ENCODE data around the gene PRDM1.

DNA sequence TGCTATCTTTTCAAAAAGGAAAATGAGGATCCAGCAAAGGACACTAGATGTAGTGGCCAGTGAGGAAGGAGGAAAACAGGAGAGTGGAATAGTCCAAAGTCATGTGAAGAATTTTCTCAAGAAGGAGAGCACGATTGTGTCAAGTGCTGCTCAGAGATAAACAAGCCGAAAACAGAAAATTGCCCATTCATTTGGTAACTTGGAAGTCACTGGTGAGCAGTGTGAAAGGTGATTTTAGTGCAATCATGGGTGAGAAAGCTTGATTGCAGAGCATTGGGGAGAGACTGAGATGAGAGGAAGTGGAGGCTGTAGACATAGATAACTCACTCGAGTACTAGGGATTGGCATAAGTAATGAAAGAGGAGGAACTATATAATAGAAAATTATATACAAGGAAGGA lies 26.0 kb upstream of the PRDM1 start:
- TF ChIP-seq, protein P1, sequence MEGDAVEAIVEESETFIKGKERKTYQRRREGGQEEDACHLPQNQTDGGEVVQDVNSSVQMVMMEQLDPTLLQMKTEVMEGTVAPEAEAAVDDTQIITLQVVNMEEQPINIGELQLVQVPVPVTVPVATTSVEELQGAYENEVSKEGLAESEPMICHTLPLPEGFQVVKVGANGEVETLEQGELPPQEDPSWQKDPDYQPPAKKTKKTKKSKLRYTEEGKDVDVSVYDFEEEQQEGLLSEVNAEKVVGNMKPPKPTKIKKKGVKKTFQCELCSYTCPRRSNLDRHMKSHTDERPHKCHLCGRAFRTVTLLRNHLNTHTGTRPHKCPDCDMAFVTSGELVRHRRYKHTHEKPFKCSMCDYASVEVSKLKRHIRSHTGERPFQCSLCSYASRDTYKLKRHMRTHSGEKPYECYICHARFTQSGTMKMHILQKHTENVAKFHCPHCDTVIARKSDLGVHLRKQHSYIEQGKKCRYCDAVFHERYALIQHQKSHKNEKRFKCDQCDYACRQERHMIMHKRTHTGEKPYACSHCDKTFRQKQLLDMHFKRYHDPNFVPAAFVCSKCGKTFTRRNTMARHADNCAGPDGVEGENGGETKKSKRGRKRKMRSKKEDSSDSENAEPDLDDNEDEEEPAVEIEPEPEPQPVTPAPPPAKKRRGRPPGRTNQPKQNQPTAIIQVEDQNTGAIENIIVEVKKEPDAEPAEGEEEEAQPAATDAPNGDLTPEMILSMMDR (IDR thresholded peaks at IDR 0.05) = no peak
- TF ChIP-seq POLR2A (IDR thresholded peaks at IDR 0.05) = no peak

Measured in uterus (tissue), 2 donors.